ENCODE data around the gene GAST. TPM values are rescaled to one million over a fixed set of nuclear protein-coding genes. Genes with fewer than 3 reads are reported as not detected.

The GAST gene
- total and polyA plus RNA-seq, 2 of the 4 experiments (the other 2 are of a cell fraction), result not detected

- Histone ChIP-seq H3K4me2 (ENCODE audit: low read depth, low read length) (no peak overlapping the region), H3K56ac (ENCODE audit: extremely low read depth, insufficient read depth, low read length) (no peak overlapping the region), H3K27me3 (ENCODE audit: control insufficient read depth, insufficient read depth, low read length) (no peaks in the 10 kb centered on the region), H3K27ac (ENCODE audit: insufficient read depth, low read length) (no peak overlapping the region), H3K4ac (ENCODE audit: low read depth, low read length) (no peak overlapping the region), H2BK5ac (ENCODE audit: low read depth, low read length, poor library complexity, severe bottlenecking) (no peak overlapping the region), H4K8ac (ENCODE audit: low read depth in 2 of 2, low read length in 2 of 2) (no peak overlapping the region), H2AFZ (replicated peaks; ENCODE audit: low read length, poor library complexity) (no peak overlapping the region), H3K9ac (ENCODE audit: low read depth, low read length) (no peak overlapping the region), H4K91ac (ENCODE audit: insufficient read depth, low read depth, low read length) (no peak overlapping the region), H3K9me1 (ENCODE audit: insufficient read depth, low read length) (0 out of 2 replicates have a peak, but pooled peaks cover 7% of the 10 kb centered on the region), H3K36me3 (ENCODE audit: control insufficient read depth, insufficient read depth, low read length) (peaks cover 73% of the 10 kb centered on the region), H2AK5ac (ENCODE audit: low read depth, low read length) (no peak overlapping the region), H3K4me3 (ENCODE audit: insufficient read depth, low read depth, low read length) (no peak overlapping the region), H3K18ac (ENCODE audit: low read depth, low read length) (no peak overlapping the region), H2BK15ac (ENCODE audit: low read depth, low read length) (no peak overlapping the region), H3K9me3 (ENCODE audit: control insufficient read depth, insufficient read depth, low read length) (no peaks in the 10 kb centered on the region), H4K5ac (ENCODE audit: low read depth, low read length) (no peak overlapping the region), H3K79me1 (ENCODE audit: low read depth in 1 of 2, low read length in 2 of 2) (no peaks in the 10 kb centered on the region), H2BK120ac (ENCODE audit: low read depth, low read length) (no peak overlapping the region), H3K23ac (ENCODE audit: low read depth, low read length) (no peak overlapping the region), H2BK20ac (ENCODE audit: low read depth, low read length) (no peak overlapping the region), H3K4me1 (ENCODE audit: control insufficient read depth, insufficient read depth, low read length) (no peaks in the 10 kb centered on the region), H2AK9ac (replicated peaks; ENCODE audit: low read depth, low read length, poor library complexity) (peak overlapping the region; percentile 50), H3K14ac (replicated peaks; ENCODE audit: low read depth, low read length) (no peak overlapping the region), H4K20me1 (ENCODE audit: insufficient read depth, low read length) (peaks cover 3% of the 10 kb centered on the region; the same call in 1 of the 2 replicates)
- DNase-seq (no peak), ATAC-seq (ENCODE audit: low read depth) (no peak)
- intact Hi-C loops (cut with micrococcal nuclease) (no loop called here), dilution Hi-C loops (cut with HindIII; ENCODE audit: low sequenced_read_pairs, unreplicated experiment) (no loop called here), in situ Hi-C loops (cut with MboI; ENCODE audit: low sequenced_read_pairs) (no loop called here)
- BruUV-seq (replicated peaks), result no TSS peak
- 91% methylated on average over 3 of the region's 6 CpGs; no CpG with 5 or more reads in 1 of the 2 experiments for WGBS, 2 experiments (ENCODE audit: extremely low coverage in 2 of 2, insufficient read length in 1 of 2)
- CTCF ChIA-PET, result no interaction called here
- TF ChIP-seq MXI1 (IDR thresholded peaks at IDR 0.05; ENCODE audit: borderline replicate concordance, low read depth, low read length), result no peak
- no peak for TF ChIP-seq SMC3 (IDR thresholded peaks at IDR 0.05; ENCODE audit: low read depth, low read length)
- no peak for TF ChIP-seq RFX5 (IDR thresholded peaks at IDR 0.05; ENCODE audit: low read depth, low read length)
- no peak for TF ChIP-seq CTCF (conservative IDR thresholded peaks at IDR 0.05; ENCODE audit: low read depth, low read length)
- TF ChIP-seq RAD21 (IDR thresholded peaks at IDR 0.05; ENCODE audit: low read length), result no peak
- TF ChIP-seq RCOR1 (IDR thresholded peaks at IDR 0.05; ENCODE audit: insufficient replicate concordance, low read length), result no peak
- TF ChIP-seq USF2 (IDR thresholded peaks at IDR 0.05; ENCODE audit: low read depth, low read length), result no peak
- POLR2A ChIA-PET (ENCODE audit: unreplicated experiment), result no interaction called here
These were observed 48.7 kb downstream of the GAST start for GRCh38 chr17:41760878-41761277.
